A673 (cell line): Measurements from ENCODE around the gene ZFYVE9.

Source experiments
- EZH2 ChIP-seq: fragments of 200-600 bp; sonication (generic); IDR thresholded peaks from 2 replicates; pipeline ENCODE4 v1.6.1; 2017; ENCODE audit warnings: borderline replicate concordance, low read depth, mild to moderate bottlenecking, mixed read lengths, antibody characterized with exemption, low read length; ENCODE audit not compliant: poor library complexity, severe bottlenecking
- TF ChIP-seq, protein P1 (sequence below): fragments of 300-800, 200-600 bp; sonication (generic); conservative IDR thresholded peaks from 2 replicates; pipeline ENCODE4 v1.5.1; 2017; ENCODE audit warnings: low read depth, mild to moderate bottlenecking, antibody characterized with exemption, low read length, moderate library complexity, mixed read lengths

DNA sequence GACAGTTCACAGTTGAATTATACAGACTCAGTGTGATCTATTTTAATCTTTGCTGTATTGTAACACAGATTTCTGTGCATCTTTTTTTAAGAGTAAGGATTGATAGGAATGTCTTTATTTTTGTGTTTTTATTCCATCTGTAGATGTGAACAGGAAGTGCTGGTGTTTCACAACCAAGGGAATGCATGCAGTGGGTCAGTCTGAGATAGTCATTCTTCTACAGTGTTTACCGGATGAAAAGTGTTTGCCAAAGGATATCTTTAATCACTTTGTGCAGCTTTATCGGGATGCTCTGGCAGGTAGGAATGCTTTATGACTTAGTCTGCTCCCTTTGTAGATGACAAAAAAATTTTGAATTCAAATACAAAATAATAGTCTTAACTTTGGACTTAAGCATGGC, 139.6 kb downstream of the ZFYVE9 start:
- TF ChIP-seq, protein P1, sequence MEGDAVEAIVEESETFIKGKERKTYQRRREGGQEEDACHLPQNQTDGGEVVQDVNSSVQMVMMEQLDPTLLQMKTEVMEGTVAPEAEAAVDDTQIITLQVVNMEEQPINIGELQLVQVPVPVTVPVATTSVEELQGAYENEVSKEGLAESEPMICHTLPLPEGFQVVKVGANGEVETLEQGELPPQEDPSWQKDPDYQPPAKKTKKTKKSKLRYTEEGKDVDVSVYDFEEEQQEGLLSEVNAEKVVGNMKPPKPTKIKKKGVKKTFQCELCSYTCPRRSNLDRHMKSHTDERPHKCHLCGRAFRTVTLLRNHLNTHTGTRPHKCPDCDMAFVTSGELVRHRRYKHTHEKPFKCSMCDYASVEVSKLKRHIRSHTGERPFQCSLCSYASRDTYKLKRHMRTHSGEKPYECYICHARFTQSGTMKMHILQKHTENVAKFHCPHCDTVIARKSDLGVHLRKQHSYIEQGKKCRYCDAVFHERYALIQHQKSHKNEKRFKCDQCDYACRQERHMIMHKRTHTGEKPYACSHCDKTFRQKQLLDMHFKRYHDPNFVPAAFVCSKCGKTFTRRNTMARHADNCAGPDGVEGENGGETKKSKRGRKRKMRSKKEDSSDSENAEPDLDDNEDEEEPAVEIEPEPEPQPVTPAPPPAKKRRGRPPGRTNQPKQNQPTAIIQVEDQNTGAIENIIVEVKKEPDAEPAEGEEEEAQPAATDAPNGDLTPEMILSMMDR: no peak
- no peak for TF ChIP-seq EZH2
